ENCODE measurements around the gene ZNF362.

The ZNF362 gene

GRCh38 chr1:33331444-33332356 is 75.4 kb downstream of the ZNF362 start:
- no peak for DNase-seq

DNA sequence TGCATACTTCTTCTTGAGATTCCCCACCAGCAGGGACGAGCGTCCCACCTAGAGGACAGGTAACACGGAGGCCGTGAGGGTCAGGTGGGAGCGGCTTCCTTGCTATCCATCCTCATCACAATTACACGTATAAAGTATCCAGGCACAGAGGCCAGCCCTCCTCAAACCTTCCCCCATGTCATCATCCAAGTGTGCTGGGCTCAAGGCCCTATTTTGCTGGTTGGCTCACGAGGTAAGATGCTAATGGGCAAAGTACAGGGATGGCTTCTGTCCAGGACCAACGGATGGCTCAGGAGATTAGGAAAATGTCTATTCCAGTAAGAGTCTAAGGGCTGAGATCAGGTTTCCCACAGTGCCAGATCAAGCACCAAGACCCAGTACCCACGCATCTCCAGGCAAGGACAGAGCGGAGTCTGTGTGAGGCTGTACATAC is 76.1 kb downstream of the ZNF362 start:
- no peak for DNase-seq

DNA sequence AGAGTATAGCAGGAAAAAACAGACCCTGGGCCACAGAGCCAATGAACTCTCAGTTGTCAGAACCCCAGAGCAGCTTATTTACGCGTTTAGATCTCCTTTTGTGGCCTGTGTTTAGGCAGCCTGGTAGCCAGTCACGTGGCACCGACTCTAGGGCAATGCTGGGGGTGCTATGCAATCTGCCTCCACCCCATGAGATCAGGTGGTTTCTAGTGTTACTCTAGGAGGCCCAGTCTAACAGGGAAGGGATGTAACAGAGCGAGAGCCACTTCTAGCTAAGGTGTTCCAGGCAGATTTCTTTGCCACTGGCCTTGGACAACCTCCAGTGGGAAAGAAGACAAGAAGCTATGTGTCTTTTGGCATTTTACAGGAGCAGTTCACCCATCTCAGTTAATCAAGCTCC is 76.6 kb downstream of the ZNF362 start:
- no peak for DNase-seq

DNA sequence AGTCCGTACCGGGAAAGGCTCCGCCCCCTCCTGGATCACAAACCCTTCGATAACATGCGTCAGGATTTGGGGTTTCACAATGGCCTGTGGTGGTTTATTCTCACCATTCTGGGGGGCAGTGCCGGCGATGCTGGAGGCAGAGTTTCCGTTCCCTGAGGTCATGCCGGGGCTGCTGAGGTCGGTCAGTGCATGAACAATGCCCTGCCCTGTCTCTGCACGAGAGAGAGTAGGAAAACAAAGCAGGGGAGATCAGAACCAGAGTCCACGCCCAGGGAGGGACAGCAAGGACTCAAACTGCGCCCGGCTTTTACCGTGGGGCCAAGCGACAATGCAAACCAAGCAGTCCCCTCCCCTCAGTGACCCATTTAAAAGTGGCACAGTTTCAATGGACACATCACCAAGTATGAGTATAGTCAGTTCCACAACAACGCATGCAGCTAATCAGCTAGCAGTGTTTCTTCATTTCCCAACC is 77.8 kb downstream of the ZNF362 start:
- no peak for DNase-seq

DNA sequence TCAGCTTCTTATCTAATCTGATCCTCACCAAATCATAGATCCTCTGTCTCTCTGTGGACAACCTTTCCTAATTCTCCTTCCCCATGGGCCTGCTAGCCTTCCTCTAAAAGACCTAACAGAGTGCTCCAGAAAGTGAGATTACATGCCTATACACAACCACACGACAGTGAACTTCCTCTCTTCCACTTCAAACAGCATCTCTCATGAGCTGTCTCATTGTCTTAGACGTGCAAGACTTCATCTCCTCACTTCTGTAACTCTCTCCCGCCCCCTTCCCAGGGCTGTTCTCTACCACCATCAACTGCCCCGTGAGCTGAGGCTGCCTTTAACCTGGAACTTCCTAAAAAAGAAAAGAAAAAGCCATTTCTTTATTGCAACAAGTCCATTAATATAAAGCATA is 78.7 kb downstream of the ZNF362 start:
- no peak for DNase-seq

DNA sequence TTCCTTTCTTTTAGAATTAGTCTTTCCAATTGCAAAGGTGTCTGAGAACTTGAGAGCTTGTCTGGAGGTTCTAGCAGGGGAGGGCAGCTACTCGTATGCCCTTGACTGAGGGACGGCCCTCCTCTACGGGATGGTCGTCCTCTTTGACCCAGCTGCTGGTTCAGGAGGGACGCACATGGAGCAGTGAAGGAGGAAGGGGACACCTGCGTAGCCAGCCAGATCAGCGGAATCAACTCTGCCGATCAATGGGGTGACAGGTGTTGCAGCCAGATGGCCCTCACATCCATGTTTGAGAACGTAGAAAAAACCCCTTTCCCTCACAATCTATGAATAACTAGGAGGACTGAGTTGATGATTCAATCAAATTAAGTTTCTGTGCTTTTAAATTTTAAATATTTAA is 80.3 kb downstream of the ZNF362 start:
- DNase-seq: peak; percentile 75

GRCh38 chr1:33337441-33337840 is 81.1 kb downstream of the ZNF362 start:
- no peak for DNase-seq

- no peak for DNase-seq
These were observed 81.8 kb downstream of the ZNF362 start for GRCh38 chr1:33338048-33338439.

- DNase-seq: peak; percentile 21
These were observed 82.3 kb downstream of the ZNF362 start for GRCh38 chr1:33338440-33339211.

- DNase-seq: no peak
These were observed 83.1 kb downstream of the ZNF362 start for GRCh38 chr1:33339413-33339812.

GRCh38 chr1:33341190-33341589 is 84.9 kb downstream of the ZNF362 start:
- no peak for DNase-seq

DNA sequence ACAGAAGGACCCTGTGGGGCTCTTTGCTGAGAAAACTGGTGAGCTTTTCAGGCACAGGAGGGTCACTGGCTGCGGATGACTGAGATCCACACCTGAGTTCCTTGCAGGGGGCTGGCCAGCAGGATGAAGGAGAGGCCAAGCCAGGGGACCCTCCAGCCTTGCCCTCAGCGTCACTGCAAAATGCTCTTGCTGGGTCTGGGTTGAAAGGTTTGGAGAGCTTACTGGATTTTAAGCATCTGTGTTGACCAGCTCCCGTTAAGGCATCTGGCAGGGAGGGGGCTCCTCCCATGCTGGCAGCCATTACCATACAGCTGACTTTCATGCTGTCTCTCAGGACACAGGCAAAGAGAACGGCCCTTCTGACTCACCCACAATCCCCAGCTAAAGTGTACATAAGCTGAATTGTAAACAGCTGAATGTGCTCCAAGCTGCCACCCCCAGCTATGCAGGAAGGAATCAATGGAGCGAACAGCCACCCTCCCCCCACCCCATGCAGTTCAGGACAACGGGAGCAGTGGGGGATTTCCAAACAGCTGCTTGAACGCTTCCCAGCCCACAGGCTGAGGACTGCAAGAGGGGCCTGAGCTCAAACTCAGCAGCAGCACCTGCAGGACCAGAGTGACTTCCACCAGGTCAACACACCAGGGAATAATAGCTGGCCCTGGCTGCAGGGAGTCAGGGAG is 85.9 kb downstream of the ZNF362 start:
- DNase-seq: peak; percentile 89

- DNase-seq: no peak
These were observed 87.2 kb downstream of the ZNF362 start for GRCh38 chr1:33343539-33343938.

DNA sequence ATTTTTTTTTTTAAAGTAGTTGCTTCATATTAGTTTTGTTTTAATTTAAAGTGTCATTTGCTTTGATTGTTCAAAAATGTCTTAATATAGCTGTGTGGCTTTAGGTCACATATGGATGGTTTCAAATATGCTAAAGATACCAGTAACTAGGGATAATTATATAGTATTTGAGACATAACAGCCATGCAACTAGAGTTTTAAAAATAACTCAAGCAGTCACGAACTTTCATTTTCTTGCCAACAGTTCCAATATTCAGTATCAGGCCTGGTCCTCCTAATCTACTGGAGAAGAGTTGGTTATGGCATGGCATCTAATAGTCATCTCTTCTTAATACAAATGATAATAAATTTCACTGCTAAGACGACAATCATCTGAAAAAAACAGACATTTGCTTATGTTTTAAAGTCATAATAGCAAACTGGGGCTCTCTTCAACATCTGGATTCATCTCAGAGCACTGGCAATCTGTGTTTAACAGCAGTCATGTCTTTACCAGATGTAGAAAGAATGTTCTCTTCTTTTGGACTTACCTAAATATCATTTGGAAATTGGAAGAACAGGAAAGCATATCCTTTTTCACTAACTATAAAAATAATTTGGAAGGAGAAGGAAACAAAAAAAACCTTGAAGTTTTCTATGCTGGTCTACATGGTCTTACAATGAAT is 88.7 kb downstream of the ZNF362 start:
- no peak for DNase-seq

DNA sequence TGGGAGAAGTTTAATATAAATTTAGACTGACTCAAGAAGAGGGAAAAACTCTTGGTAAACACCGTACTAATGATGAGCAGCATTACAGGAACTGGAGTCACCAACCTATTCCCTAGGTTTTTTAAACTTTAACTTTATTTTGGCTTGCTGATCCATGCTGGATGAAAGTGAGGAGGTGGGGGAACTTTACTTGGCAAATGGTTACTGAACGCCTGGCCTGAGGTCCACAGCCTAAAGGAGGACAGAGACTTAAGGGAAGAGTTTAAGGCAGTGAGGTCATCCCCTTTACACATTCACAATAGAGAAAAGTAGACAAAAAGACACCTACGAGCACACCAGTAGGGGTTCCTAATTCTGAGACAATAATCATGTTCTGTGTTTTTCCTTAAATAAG is 90.2 kb downstream of the ZNF362 start:
- no peak for DNase-seq

GRCh38 chr1:33346927-33347649 is 90.8 kb downstream of the ZNF362 start:
- DNase-seq: no peak

- peak; percentile 57 for DNase-seq
These were observed 91.3 kb downstream of the ZNF362 start for GRCh38 chr1:33347650-33347992.

DNA sequence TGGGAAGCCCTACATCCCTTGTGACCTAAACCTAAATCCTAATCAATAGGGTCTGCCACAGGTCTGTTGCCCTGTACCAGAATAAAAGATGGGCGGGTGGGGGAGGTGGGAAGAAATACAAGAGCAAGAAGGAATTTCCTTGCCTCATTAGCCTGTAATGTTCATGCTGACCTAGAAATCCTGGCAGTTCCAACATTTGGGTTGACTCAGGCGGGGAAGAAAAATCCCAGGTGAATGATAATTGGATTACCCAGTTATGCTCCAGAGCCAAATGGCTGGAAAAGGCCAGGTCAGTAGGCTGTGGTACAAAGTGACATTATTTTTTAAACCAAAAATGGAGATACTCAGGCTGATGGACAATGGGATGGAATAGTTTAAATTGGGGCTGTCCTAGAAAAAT is 91.9 kb downstream of the ZNF362 start:
- DNase-seq: no peak

DNA sequence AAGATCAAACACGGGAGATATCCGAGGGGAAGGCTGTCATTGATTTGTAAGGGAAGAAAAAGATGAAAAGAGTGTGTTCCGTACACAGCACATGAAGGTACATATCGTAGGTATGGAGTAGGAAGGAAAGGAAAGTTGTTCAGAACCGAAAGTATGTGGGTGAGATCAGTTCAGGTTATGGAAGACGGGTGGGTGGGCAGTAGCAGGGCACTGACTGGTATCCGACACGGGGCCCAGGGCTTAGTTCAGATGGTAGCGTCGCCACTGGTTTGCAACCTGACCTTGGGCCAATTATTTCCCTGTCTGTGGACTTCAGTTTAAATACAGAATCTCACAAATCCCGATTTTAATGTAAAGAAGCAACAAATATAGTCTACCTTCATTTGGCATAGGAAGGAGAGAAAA is 92.4 kb downstream of the ZNF362 start:
- DNase-seq: no peak

DNA sequence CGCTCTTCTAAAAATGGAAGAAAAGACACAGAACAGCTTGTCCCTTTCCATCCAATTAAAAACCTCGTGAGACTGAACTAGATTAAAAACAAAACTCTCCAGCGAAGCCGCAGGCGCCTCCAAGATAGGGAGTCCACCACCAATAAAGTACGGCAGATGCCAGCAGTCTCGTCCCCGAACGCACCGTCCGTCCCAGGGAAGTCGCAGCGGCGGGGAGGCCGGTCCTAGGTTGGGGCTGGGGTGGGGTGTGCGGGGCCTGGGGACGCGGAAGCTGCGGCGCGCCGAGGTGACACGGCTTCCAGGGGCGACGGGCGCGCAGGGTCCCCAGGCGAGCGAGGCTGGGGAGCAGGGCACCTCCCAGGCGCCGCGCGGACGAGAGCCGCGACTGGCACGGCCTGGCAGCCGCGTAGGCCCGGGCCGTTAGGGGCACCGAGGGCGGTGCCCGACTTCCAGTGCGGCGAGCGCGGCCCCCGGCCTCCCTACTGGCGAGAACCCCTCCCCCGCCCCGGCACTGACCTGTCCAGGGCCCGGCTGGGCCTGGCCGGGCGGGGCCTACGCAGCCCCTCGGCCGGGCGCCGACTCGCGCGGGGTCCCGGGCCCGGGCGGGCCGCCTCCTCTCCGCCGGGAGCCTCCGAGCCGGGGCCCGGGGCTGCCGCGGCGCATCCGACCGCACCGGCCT is 92.9 kb downstream of the ZNF362 start:
- DNase-seq: no peak

- peak; percentile 72 for DNase-seq
These were observed 93.7 kb downstream of the ZNF362 start for GRCh38 chr1:33349778-33350610.
